GM18870 (cell line): Measurements from ENCODE around the gene SARDH.
"Not testable (repeated sequence)": the region's sequence is repeated elsewhere in the genome, so short reads cannot be mapped to it uniquely, and the experiment has no call there.

Experiments
- ATAC-seq: cut with Tn5 transposase; IDR thresholded peaks from one replicate; pipeline ENCODE4 v1.9.1; 2021; ENCODE audit warnings: moderate library complexity; ENCODE audit not compliant: unreplicated experiment

SARDH gene

GRCh38 chr9:133761641-133762248, 23.6 kb upstream of the SARDH start:
- no peak for ATAC-seq

DNA sequence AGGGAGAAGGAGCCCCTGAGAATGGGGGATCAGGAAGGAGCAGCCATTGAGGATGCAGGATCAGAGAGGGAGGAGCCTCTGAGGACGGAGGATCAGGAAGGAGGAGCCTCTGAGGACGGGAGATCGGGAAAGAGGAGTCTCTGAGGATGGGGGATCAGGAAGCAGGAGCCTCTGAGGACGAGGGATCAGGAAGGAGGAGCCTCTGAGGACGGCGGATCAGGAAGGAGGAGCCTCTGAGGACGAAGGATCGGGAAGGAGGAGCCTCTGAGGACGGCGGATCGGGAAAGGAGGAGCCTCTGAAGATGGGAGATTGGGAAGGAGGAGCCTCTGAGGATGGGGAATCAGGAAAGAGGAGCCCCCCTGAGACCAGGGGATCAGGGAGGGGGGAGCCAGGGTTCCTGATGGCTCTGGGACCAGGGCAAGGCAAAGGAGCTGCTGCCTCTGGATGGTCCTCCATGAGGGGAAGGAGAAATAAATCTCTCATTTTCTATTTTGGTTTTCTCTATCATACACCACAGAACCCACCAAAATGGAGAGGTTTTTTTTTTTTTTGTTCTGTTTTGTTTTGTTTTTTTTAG, 22.6 kb upstream of the SARDH start:
- ATAC-seq = no peak

DNA sequence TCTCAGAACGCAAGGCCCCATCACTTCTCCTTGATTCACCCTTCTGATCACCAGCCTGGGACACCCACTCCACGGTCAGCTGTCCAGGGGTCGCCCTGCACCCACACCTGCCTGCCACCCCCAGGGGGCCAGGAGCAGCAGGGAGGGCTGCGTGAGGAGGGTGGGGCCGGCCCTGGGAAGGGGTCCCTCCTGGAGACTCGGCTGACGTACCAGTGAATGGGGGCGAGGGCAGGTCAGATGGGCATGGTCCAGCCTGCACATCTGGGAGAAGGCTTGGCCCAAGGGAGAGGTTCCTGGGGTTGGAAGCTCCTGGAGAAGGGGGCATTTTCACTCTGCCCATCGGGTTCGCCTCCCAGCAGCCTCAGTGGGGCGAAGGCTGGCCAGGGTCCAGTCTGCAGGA, 21.8 kb upstream of the SARDH start:
- no peak for ATAC-seq

DNA sequence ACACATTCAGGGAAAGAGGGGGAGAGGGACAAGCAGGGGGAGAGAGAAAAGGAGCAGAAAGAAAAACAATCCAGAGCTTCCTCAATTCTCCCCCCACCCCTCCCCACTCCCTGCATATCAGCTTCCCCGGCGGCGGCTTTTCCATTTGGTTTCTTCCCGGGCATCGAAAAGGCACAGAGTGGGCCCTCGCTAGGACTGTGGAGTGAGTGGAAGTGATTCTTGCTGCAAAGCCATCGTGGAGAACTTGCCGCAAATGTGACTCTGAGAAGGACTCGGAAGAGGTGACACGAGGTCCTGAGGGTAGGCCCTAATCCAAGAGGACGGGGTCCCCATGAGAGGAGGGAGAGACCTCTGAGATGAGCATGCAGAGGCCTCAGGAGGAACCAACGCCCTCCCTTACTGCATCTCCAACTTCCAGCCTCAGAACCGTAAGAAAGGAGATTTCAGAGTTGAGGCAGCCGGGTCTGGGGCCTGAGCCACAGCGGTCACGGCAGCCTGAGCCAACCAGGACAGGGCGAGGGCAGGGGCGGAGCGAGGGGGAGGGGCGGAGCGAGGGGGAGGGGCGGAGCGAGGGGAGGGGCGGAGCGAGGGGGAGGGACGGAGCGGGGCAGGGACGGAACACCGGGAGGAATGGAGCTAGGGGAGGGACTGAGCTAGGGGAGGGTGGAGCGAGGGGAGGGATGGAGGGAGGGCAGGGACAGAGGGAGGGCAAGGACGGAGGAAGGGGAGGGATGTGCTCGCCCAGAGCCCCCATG, 21.2 kb upstream of the SARDH start:
- ATAC-seq = no peak

- no peak for ATAC-seq
Measured at GRCh38 chr9:133758228-133758627, 20.1 kb upstream of the SARDH start.

DNA sequence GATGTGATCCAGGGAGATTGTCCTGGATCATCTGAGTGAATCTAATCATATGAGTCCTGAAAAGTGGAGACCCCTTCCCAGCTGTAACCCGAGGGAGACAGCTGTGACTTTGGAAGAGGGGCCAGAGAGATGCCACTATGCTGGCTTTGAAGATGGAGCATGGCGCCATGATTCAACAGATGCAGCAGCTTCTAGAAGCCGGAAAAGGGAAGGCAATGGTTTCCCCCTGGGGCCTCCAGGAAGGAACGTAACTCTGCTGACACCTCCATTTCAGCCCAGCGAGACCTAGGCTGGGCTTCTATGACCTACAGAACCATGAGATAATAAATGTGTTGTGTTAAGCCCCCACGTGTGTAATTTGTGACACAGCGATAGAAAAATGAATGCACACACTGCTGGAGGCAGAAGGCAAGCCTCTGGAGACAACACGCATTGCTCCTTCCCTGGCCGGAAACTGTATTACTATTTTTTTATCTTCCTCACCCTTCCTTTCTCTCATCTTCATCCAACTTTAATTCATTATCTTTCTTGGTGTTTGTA, 16.6 kb upstream of the SARDH start:
- no peak for ATAC-seq

DNA sequence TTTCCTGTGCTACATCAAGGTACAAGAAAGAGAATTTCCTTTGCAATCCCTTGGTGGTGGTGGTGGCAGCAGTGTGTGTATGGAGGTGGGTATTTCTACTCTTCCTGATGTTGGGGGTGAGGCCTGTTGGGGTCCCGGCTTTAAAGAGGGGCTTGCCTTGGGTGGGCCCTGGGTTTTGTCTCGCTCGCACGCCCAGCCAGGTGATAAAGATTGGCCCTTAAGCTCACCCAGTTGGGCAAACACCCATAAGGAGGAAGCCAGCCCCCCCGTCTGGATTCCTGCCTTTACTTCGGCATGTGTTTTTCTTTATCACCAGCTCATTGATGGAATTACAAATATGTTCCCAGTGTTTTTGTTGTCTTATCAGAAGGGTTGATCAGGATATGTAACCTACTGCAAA, 16.0 kb upstream of the SARDH start:
- ATAC-seq = no peak

DNA sequence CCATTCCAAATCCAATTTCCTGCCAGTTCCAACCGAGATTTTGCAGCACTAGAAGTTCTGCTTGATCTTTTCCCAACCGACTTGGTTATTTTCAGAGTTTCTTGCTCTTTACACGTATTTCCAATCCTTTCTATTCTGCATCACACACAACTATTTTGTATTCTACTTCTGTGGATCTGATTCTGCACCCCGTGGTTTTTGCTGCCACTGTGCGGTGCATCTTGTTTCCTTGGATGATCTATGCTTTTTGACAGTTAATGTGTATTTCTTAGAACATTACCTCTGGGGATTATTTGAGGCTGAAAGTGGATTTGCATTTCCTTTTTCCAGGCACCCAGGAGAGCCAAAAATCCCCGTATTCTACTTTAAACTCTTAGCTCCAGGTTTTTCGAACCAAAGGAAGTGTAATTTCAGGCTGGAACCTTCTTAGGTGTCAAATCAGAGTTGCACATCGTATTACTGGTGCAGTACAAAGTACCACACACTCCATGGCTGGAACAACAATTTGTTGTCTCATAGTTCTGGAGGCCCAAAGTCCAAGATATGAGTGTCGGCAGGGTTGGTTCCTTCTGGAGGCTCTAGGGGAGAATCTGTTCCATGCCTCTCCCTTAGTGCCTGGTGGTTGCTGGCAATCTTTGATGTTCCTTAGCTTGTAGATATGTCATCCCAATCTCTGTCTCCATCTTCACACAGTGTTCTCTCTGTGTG, 14.7 kb upstream of the SARDH start:
- no peak for ATAC-seq

GRCh38 chr9:133750982-133751649, 13.0 kb upstream of the SARDH start:
- no peak for ATAC-seq

DNA sequence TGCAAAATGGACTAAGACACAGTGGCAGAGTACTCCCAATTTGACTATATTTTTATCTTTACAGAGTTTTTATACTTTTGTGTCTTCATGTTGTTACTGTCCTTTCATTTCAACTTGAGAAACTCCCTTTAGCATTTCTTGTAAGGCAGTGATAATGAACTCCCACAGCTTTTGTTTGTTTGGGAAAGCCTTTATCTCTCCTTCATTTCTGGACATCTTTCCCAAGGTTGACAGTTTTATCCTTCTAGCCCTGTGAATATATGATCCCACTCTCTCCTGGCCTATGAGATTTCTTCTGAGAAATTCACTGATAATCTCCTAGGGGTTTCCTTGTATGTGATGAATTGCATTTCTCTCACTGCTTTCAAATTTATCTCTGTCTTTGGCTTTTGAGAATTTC, 9.2 kb upstream of the SARDH start:
- no peak for ATAC-seq

DNA sequence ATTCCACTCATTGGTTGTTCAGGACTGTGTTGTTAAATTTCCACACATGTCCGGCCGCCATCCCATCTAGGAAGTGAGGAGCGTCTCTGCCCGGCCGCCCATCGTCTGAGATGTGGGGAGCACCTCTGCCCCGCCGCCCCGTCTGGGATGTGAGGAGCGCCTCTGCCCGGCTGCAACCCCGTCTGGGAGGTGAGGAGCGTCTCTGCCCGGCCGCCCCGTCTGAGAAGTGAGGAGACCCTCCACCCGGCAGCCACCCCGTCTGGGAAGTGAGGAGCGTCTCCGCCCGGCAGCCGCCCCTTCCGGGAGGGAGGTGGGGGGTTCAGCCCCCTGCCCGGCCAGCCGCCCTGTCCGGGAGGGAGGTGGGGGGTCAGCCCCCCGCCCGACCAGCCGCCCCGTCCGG, 6.4 kb upstream of the SARDH start:
- ATAC-seq = not testable (repeated sequence)

DNA sequence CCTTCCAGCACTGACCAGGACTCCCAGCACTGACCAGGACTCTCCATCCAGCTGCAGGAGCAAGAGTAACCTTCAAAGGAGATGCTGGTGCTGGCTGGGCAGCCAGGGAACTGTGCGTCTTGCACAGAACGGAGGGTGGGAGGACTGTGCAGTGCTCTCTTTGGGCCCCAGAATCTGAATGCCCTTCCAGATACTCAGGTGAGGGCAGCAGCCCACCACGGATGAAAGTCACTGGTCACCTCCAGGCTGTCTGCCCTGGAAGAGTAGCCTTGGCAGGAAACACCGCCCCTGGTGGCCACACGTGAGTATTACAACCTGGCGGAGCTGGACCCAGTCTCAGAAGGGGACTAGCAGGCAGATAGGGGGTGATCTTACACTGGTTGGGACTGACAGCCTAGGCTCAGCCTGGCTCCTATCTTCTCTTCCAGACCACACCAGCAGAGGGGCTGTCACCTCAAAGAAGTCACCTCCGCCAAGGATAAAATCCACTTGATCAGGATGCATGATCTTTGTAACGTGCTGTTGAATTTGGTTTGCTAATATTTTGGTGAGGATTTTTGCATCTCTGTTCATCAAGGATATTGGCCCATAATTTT, 4.8 kb upstream of the SARDH start:
- ATAC-seq = no peak

DNA sequence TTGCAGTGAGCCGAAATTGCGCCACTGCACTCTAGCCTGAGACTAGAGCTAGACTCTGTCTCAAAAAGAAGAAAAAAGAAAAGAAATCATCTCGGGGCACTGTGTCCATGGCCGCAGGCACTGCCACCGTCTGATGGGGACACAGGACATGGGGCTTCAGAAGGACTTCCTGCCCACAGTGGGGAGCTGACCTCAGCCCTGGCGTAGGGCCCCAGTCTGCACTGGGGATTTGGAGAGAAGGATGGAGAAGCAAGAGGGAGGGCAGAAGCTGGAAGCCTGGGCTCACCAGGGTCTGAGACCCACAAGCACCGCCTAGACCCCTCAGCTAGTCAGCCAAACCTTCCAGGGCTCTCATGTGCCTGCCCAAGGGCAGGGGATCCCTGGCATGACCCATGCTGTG, 4.1 kb upstream of the SARDH start:
- no peak for ATAC-seq

DNA sequence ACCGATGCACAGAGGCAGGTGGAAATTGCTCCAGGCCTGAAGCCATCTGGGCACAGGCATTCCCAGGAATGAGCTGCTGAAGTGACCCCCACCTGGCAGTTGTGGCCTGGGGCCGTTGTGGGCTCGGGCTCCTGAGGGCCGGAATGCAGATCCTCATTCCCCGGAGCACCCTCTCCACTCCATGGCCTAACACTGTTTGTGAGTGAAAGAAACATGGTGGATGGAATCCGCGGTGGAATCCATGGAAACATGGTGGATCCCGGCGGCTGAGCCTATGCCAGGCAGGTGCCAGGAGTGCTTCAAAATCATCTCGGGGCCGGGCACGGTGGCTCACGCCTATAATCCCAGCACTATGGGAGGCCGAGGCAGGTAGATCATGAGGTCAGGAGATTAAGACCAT, 3.6 kb upstream of the SARDH start:
- no peak for ATAC-seq

DNA sequence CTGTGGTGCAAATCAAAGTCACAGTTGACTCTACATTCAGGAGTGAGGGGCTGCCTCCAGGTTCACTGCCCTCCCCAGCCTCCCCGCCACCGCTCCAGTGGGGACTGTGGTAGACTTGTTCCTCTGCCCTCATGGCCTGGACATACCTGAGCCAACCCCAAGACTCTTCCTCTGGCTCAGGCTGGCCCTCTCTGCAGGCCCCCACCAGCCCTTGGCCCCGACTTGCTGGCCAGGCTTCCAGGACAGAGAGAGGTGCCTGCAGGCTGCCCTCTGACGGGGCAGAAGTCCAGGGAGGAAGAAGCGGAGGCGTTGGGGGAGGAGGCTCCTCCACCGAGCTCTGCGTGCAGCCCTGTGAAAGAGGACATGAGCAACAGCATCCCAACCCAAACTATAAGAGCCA, 2.8 kb upstream of the SARDH start:
- no peak for ATAC-seq

- ATAC-seq = no peak
Measured at GRCh38 chr9:133739408-133740280, 1.5 kb upstream of the SARDH start.

DNA sequence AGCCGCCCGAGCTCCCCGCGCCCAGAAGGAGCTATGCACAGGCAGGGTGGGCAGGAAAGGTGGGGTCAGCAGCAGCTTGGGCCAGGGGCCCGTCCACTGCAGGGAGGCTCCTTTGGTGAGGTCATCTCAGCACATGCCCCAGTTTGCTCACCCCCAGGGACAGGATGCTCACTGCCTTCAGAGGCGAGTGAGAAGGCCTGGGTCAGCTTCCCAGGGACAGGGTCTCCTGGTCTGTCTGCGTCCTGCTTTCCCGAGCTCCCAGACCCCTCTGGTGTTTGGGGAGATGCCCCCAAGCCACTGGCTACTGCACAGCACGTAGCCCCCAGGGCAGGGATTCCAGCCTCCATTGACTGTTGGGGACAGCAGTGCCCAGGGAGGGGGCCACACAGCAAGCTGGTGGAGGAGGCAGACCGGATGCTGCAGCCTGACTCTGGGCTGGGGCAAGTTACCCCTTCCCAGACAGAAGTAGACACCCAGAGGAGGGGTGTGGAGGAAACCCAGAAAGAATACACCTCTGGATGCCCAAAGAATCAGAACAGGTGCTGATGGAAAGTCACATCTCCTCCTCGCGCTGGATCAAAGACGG, 581 bp upstream of the SARDH start:
- no peak for ATAC-seq

- ATAC-seq = no peak
Measured at GRCh38 chr9:133737071-133737773, 930 bp downstream of the SARDH start.

GRCh38 chr9:133735931-133736330, 2.2 kb downstream of the SARDH start:
- no peak for ATAC-seq
